Ovary (tissue), 9 donors: ENCODE results near the gene TNNC1. TPM values are rescaled to one million over a fixed set of nuclear protein-coding genes. Genes with fewer than 3 reads are reported as not detected.

Source experiments
- DNase-seq, 5 donors: peaks; one replicate each; pipeline ENCODE4 v3.0.0-alpha.2; 2019 to 2020
- H3K27ac ChIP-seq, 2 donors: fragments of 200-600 bp; one replicate each; pipeline versions ENCODE4 v1.5.1 to v1.8.0; 2019 to 2022
- H3K27me3 ChIP-seq: fragments of 200-600 bp; one replicate; pipeline ENCODE4 v1.8.0; 2022
- H3K36me3 ChIP-seq: fragments of 200-600 bp; sonication (generic); one replicate; pipeline ENCODE4 v1.5.1; 2019
- H3K4me1 ChIP-seq: one replicate; pipeline ENCODE4 v1.8.1; 2013; ENCODE audit warnings: mild to moderate bottlenecking, moderate library complexity; ENCODE audit not compliant: insufficient read depth
- H3K4me3 ChIP-seq: fragments of 200-600 bp; sonication (generic); one replicate; pipeline ENCODE4 v1.5.1; 2017
- H3K9me3 ChIP-seq, 2 donors: fragments of 200-600 bp in 1 of 2; sonication (generic) in 1 of 2; one replicate each; pipeline versions ENCODE4 v1.5.1 to v1.8.1; 2013 to 2019; ENCODE audit warnings: mild to moderate bottlenecking in 1 of 2, moderate library complexity in 1 of 2
- EP300 ChIP-seq: sonication (generic); formaldehyde crosslinking; IDR thresholded peaks from one replicate; pipeline ENCODE4 v1.6.1; 2017; ENCODE audit warnings: antibody characterized with exemption
- POLR2A ChIP-seq: fragments of 450-650 bp; IDR thresholded peaks from one replicate; pipeline ENCODE4 v1.6.1; 2017; ENCODE audit warnings: antibody characterized with exemption, mild to moderate bottlenecking, moderate library complexity
- WGBS, 3 donors: extraction: QIAGEN DNeasy Blood & Tissue Kit in 1 of 3; methylation state at CpG; one replicate each; pipeline versions ENCODE4 v1.1.5 to v1.1.7; 2013 to 2017; 5-methylcytosine and 5-hydroxymethylcytosine counted together
- intact Hi-C, 4 donors: fragments of 100-400 bp; cut with DNase I; formaldehyde crosslinking; loops; one replicate each; pipeline versions ENCODE4 v1.11.0 to v1.15.1; 2022 to 2023
- polyA plus RNA-seq, 2 donors: library from polyadenylated mRNA; stranded (reverse); fragments of 200-250 nt in 1 of 2; fragments of 350-450 nt in 1 of 2; fragmentation: Illumina TruSeq in 1 of 2; extraction: RNeasy Lipid Tissue Mini Kit (QIAGEN cat#74804) in 1 of 2; gene quantifications; one replicate each; pipeline ENCODE4 v1.2.3, GENCODE V29; 2013 to 2014
- total RNA-seq, 7 donors: library from RNA; depleted of rRNA in 2 of 7; stranded (reverse); fragments of >200 nt in 2 of 7; fragmentation: NEBNext Ultra II Directional in 3 of 7; extraction: Animal tissue kit (Norgen Biotek cat#: 25700) in 3 of 7; gene quantifications; one replicate each; pipeline versions ENCODE4 v1.1.0 to v1.2.4, GENCODE V29; 2016 to 2023
- TF ChIP-seq, protein P1 (sequence below), 3 donors: fragments of 450-650 bp in 2 of 3; fragments of 200-600 bp in 1 of 3; IDR thresholded peaks; one replicate each; pipeline versions ENCODE4 v1.5.1 to v1.8.0; 2016 to 2022; ENCODE audit warnings: antibody characterized with exemption in 3 of 3, mild to moderate bottlenecking in 1 of 3
- donor health status: DM: no; HTN: no; CAD: no; lungs with moderate emphysema.
- donor health status: DM: no; HTN: no; CAD: no.
- donor health status: Bipolar disorder and iron deficiency.
- donor health status: DM: yes; HTN: yes; CAD: no.
- donor health status: DM: no; HTN: no; CAD: no.
- donor health status: DM: yes; HTN: yes; CAD: no.

Gene TNNC1
- total and polyA plus RNA-seq, 9 donors: 0.31 to 2.3 (median 1.0) TPM

DNA sequence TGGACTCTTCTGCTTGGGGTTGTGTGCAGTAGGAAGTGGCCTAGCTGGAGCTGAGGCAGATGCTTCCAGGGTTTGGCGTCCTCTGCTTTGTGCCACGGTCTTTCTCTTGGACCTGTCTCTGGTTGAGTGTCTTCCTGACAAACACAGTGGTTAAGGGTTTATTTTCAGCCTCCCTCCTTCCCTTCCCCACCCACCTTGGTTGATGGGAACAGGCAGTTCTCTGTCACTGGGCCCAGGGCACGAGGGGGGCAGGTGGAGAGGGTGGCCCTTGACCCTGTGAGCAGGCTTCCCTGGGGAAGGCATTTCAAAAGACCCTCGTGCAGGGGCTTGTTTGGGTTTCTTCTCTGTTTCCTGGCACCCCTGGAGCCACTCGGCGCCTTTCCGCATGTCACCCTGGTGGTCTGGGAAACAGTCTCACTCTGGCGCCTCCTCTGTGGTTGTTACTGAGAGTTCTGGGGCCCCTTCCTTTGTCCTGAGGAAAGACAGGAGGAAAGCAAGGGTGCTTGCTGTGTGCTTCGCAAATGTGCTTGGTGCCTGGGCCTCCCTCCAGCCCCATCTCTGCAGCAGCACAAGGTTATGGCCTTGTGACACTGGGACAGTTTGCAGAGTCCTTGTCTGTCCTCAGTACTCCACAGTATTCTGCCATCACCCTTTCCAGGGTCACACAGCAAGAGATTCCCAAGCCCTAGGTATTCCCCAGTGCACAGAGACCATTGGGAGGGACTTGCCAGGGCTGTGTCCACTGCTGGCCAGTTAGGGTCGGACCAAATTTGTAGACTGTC, 31.0 kb upstream of the TNNC1 start:
- intact Hi-C loops: no loop called here
- DNase-seq: no peak
- Histone ChIP-seq H3K36me3 (peaks cover 2% of the 10 kb centered on the region), H3K9me3 (no peaks in the 10 kb centered on the region), H3K4me1 (peaks cover 31% of the 10 kb centered on the region), H3K27ac (peak overlapping the region in 1 of 2 donors; percentile 48), H3K27me3 (no peaks in the 10 kb centered on the region), H3K4me3 (no peak overlapping the region)
- WGBS, 3 donors: 57 to 63% (median 60%) methylated on average over 10 of the region's 10 CpGs
- TF ChIP-seq POLR2A: no peak
- TF ChIP-seq, protein P1, sequence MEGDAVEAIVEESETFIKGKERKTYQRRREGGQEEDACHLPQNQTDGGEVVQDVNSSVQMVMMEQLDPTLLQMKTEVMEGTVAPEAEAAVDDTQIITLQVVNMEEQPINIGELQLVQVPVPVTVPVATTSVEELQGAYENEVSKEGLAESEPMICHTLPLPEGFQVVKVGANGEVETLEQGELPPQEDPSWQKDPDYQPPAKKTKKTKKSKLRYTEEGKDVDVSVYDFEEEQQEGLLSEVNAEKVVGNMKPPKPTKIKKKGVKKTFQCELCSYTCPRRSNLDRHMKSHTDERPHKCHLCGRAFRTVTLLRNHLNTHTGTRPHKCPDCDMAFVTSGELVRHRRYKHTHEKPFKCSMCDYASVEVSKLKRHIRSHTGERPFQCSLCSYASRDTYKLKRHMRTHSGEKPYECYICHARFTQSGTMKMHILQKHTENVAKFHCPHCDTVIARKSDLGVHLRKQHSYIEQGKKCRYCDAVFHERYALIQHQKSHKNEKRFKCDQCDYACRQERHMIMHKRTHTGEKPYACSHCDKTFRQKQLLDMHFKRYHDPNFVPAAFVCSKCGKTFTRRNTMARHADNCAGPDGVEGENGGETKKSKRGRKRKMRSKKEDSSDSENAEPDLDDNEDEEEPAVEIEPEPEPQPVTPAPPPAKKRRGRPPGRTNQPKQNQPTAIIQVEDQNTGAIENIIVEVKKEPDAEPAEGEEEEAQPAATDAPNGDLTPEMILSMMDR (IDR thresholded peaks at IDR 0.05): no peak
- no peak for TF ChIP-seq EP300

DNA sequence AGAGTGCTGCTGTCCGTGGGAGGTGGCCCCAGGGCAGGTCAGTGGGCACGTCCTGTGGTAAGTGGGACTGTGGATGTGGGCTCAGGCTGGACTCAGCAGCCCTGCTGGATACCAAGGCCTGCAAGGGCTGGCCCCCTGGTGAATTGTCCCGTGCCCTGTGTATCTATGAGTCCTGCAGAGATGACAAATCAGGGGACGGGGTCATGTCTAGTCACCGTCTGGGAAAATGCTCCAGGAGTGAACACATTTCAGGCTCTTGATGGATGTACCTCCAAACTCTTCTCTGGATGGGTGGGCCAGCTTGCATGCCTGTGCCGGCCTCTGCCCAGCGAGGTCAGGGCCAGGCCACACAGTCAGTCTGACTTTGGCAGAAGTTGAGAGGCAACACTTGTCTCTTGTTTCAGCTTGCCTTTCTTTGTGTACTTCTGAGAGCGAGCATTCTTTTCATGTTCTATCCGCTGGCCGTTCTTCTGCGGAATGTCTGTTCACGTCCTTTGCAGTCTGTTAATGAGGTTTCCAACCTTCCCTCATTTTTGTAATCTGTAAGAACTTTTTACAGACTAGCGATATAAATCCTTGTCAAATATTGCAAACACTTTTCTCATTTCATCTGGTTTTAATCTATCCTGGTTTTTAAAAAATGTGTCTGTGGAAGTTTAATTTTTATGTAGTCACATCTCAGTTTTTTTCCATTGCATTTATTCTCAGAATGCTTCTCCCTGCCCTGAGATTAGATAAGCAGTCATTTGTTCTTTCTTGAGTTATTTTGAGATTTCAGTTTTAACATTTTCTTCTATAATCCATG, 29.9 kb upstream of the TNNC1 start:
- no peak overlapping the region for H3K4me3 ChIP-seq
- TF ChIP-seq, protein P1 (IDR thresholded peaks at IDR 0.05): no peak
- no peak for TF ChIP-seq POLR2A
- H3K27ac ChIP-seq: peak overlapping the region in 1 of 2 donors; percentile 48
- H3K4me1 ChIP-seq: peaks cover 31% of the 10 kb centered on the region
- DNase-seq: peak in 2 of 5 donors; percentile 63 to 79
- WGBS, 3 donors: 19 to 21% (median 21%) methylated on average over 13 of the region's 13 CpGs
- H3K36me3 ChIP-seq: peaks cover 2% of the 10 kb centered on the region
- no peaks in the 10 kb centered on the region for H3K9me3 ChIP-seq
- intact Hi-C loops: no loop called here
- no peaks in the 10 kb centered on the region for H3K27me3 ChIP-seq

DNA sequence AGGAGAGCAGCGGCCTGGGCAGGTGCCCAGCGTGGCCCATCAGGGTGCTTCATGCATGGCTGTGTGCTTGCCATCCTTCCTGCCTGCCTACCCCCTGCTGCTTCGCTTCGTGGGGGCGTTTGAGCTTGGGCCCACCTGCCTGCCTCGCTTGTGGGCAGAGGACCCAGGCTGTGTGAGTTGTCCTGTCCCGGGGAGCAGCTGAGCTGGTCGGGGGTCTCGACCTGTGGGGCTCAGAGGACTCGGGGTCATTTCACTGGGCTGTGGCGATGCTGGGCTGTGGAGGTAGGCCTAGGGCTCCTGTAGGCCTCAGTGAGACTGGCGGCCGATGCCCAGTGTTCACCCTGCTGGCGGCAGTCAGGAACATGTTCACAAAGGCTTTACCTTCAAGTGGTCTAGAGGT, 29.2 kb upstream of the TNNC1 start:
- no peak for DNase-seq
- Histone ChIP-seq H3K27ac (no peak overlapping the region), H3K9me3 (no peaks in the 10 kb centered on the region), H3K36me3 (no peaks in the 10 kb centered on the region), H3K27me3 (no peaks in the 10 kb centered on the region), H3K4me3 (no peak overlapping the region), H3K4me1 (peaks cover 31% of the 10 kb centered on the region)
- intact Hi-C loops: no loop called here
- TF ChIP-seq EP300: no peak
- no peak for TF ChIP-seq POLR2A
- TF ChIP-seq, protein P1 (IDR thresholded peaks at IDR 0.05): no peak
- 87 to 90% (median 88%) methylated on average over 12 to 14 of the region's 14 CpGs for WGBS, 3 donors

DNA sequence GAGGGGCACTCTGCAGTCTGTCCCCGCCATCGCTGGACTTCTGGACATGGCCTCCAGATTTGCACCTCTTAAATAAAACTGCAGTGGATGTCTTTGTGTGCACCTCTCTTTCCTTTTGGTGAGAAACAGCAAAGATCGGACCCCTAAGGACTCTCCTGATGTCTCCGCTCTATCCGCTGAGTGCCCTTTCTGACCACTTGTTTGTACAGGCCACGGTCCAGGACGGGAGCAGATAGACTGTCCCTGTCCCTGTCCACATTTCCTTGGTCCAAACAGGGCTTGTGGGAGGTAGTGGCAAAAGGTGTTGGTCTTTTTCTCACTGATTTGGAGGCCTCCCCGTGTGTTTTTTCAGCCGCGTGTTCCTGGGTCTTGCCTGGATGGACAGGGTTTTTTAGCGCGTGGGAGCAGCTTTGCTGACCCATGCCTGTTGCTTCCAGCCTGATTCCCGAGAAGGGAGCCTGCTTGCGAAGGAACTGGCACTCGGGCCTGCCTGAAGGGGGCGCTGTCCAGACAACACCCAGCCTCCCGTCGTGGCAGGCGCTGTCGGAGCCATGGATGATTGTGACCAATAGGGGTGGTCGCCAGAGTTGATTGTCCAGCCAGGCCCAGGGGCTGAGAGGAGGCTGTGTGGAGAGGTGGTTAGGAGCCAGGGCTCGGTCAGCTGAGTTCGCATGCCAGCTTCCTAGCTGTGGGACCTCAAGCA, 28.1 kb upstream of the TNNC1 start:
- TF ChIP-seq POLR2A: no peak
- TF ChIP-seq, protein P1 (IDR thresholded peaks at IDR 0.05): peak in 1 of 3 donors; percentile 14
- no peak for TF ChIP-seq EP300
- no peaks in the 10 kb centered on the region for H3K9me3 ChIP-seq
- WGBS, 3 donors: 85 to 87% (median 85%) methylated on average over 23 of the region's 23 CpGs
- H3K36me3 ChIP-seq: no peaks in the 10 kb centered on the region
- H3K27me3 ChIP-seq: no peaks in the 10 kb centered on the region
- peak in 1 of 5 donors; percentile 65 for DNase-seq
- no peak overlapping the region for H3K27ac ChIP-seq
- peaks cover 31% of the 10 kb centered on the region for H3K4me1 ChIP-seq
- no peak overlapping the region for H3K4me3 ChIP-seq
- intact Hi-C loops: no loop called here
